Posterior cingulate gyrus (tissue), 11 donors: ENCODE data around the gene GLT1D1.
"Not testable (repeated sequence)": the region's sequence is repeated elsewhere in the genome, so short reads cannot be mapped to it uniquely, and the experiment has no call there.

Source experiments
- DNase-seq, 10 donors: peaks; one replicate each; pipeline versions ENCODE4 v3.0.0 to v3.0.0-alpha.2; 2020 to 2021; ENCODE audit warnings: mixed read lengths in 3 of 10
- intact Hi-C: fragments of 100-400 bp; cut with DNase I; formaldehyde crosslinking; loops from one replicate; pipeline ENCODE4 v1.15.1; 2023

Gene GLT1D1

GRCh38 chr12:128852885-128853599, at the start of gene GLT1D1:
Gene GLT1D1, plus strand, starts transcription at chr12:128853478. Its CDS starts 104 bp downstream, at chr12:128853582.
- DNase-seq = peak in 1 of 10 donors; percentile 73

GRCh38 chr12:128803788-128804187, 49.5 kb upstream of the GLT1D1 start:
- intact Hi-C loops = no loop called here
- DNase-seq = no peak

More at GRCh38 chr12:128852885-128853599, at the start of gene GLT1D1:
- intact Hi-C loops = no loop called here

GRCh38 chr12:128804762-128805161, 48.5 kb upstream of the GLT1D1 start:
- intact Hi-C loops = no loop called here
- DNase-seq = no peak

- DNase-seq, intact Hi-C loops: not testable (repeated sequence)
These were observed 47.9 kb upstream of the GLT1D1 start for GRCh38 chr12:128805406-128805805.

- DNase-seq = no peak
- intact Hi-C loops = no loop called here
These were observed 46.7 kb upstream of the GLT1D1 start for GRCh38 chr12:128806573-128806972.

- intact Hi-C loops = no loop called here
- peak in 5 of 10 donors; percentile 42 to 91 (median 84) for DNase-seq
These were observed 46.0 kb upstream of the GLT1D1 start for GRCh38 chr12:128807161-128807724.

GRCh38 chr12:128808651-128809050, 44.6 kb upstream of the GLT1D1 start:
- peak in 1 of 10 donors; percentile 74 for DNase-seq
- intact Hi-C loops = no loop called here

- intact Hi-C loops = no loop called here
These were observed 42.8 kb upstream of the GLT1D1 start for GRCh38 chr12:128810182-128811127.

GRCh38 chr12:128811806-128812205, 41.5 kb upstream of the GLT1D1 start:
- intact Hi-C loops = no loop called here
- peak in 1 of 10 donors; percentile 62 for DNase-seq

More at GRCh38 chr12:128810182-128811127, 42.8 kb upstream of the GLT1D1 start:
- DNase-seq = peak in 6 of 10 donors; percentile 31 to 91 (median 77)

GRCh38 chr12:128813392-128813791, 39.9 kb upstream of the GLT1D1 start:
- intact Hi-C loops = no loop called here
- peak in 1 of 10 donors; percentile 82 for DNase-seq

- intact Hi-C loops = no loop called here
- no peak for DNase-seq
These were observed 39.4 kb upstream of the GLT1D1 start for GRCh38 chr12:128813883-128814282.

GRCh38 chr12:128814411-128815261, 38.6 kb upstream of the GLT1D1 start:
- intact Hi-C loops = no loop called here
- no peak for DNase-seq

- DNase-seq = no peak
- intact Hi-C loops = no loop called here
These were observed 37.3 kb upstream of the GLT1D1 start for GRCh38 chr12:128815779-128816642.

GRCh38 chr12:128816643-128816920, 36.7 kb upstream of the GLT1D1 start:
- no peak for DNase-seq
- intact Hi-C loops = no loop called here

- intact Hi-C loops = no loop called here
- DNase-seq = peak in 3 of 10 donors; percentile 47 to 92 (median 87)
These were observed 35.9 kb upstream of the GLT1D1 start for GRCh38 chr12:128817111-128818015.

- intact Hi-C loops = no loop called here
These were observed 34.9 kb upstream of the GLT1D1 start for GRCh38 chr12:128818065-128819022.

More at GRCh38 chr12:128818065-128819022, 34.9 kb upstream of the GLT1D1 start:
- no peak for DNase-seq
